Measurements from ENCODE around the gene CARMIL1. TPM values are rescaled to one million over a fixed set of nuclear protein-coding genes. Genes with fewer than 3 reads are reported as not detected.

CARMIL1 gene
- total and polyA plus RNA-seq, 2 of the 8 experiments (the other 6 are each of a cell fraction or from before 2014, with no cell fraction given): 20.3 to 40.4 TPM

- no peak overlapping the region for H3K56ac ChIP-seq (replicated peaks; ENCODE audit: insufficient read length, low read depth, low read length)
- no peaks in the 10 kb centered on the region for H3K23me2 ChIP-seq (ENCODE audit: low read depth, low read length)
- no peak overlapping the region for H2BK120ac ChIP-seq (replicated peaks; ENCODE audit: low read depth, low read length)
- ChIA-PET CTCF (ENCODE audit: partially characterized antibody) (interaction anchor here (0.6 to 1.2 kb wide), 4 partner anchors 10 to 102 kb away, joined by 3 to 8 read pairs (median 3); no protein-coding TSS in a partner anchor), POLR2A (ENCODE audit: partially characterized antibody) (no interaction called here)
- no peak overlapping the region for H2BK20ac ChIP-seq (ENCODE audit: low read length)
- DNase-seq (ENCODE audit: low read depth in 1 of 2, low spot score in 2 of 2) (no peak), FAIRE-seq (no peak)
- no peak overlapping the region for H3K23ac ChIP-seq (ENCODE audit: insufficient read length)
- H3K27ac ChIP-seq (ENCODE audit: low read depth, low read length): no peak overlapping the region
- H3K4me1 ChIP-seq (replicated peaks in 1 of 4; ENCODE audit: control insufficient read depth in 3 of 4, insufficient read depth in 4 of 4, low read length in 3 of 4): no peaks in the 10 kb centered on the region
- H3K4me3 ChIP-seq (ENCODE audit: extremely low read depth in 1 of 4, insufficient read depth in 2 of 4, low read depth in 3 of 4, low read length in 4 of 4): no peak overlapping the region
- H3K9ac ChIP-seq (replicated peaks in 1 of 4; ENCODE audit: extremely low read depth in 1 of 4, low read depth in 3 of 4, low read length in 3 of 4): no peak overlapping the region
- no peak overlapping the region for H4K91ac ChIP-seq (replicated peaks; ENCODE audit: insufficient read length, low read length)
- no peak overlapping the region for H2BK15ac ChIP-seq (ENCODE audit: low read length)
- H2BK12ac ChIP-seq (ENCODE audit: low read depth, low read length): no peak overlapping the region
- H2AFZ ChIP-seq (ENCODE audit: low read length): no peak overlapping the region
- no peaks in the 10 kb centered on the region; a peak in 1 of 8 replicates for H3K36me3 ChIP-seq (ENCODE audit: control insufficient read depth in 2 of 4, insufficient read depth in 4 of 4, low read length in 3 of 4)
- no peak overlapping the region for H3K4ac ChIP-seq (replicated peaks; ENCODE audit: insufficient read length, low read depth, low read length)
- H2BK5ac ChIP-seq (ENCODE audit: low read depth, low read length): no peak overlapping the region
- H3K9me3 ChIP-seq (ENCODE audit: insufficient read depth in 2 of 2, low read depth in 1 of 2, low read length in 1 of 2): no peaks in the 10 kb centered on the region
- no peak overlapping the region for H2AK5ac ChIP-seq (ENCODE audit: low read depth, low read length)
- no peak overlapping the region for H3K4me2 ChIP-seq (ENCODE audit: insufficient read depth in 1 of 2, low read depth in 2 of 2, low read length in 2 of 2)
- no peak overlapping the region for H4K5ac ChIP-seq (ENCODE audit: insufficient read length, low read depth, low read length)
- H4K8ac ChIP-seq (ENCODE audit: extremely low read depth, insufficient read depth, low read length): no peak overlapping the region
- no peaks in the 10 kb centered on the region for H3K27me3 ChIP-seq (replicated peaks in 1 of 4; ENCODE audit: control insufficient read depth in 3 of 4, extremely low read depth in 1 of 4, insufficient read depth in 3 of 4, low read length in 3 of 4)
- H4K20me1 ChIP-seq (replicated peaks in 1 of 2; ENCODE audit: control insufficient read depth in 1 of 2, insufficient read depth in 2 of 2, low read length in 2 of 2): no peaks in the 10 kb centered on the region
- no peak overlapping the region for H3K14ac ChIP-seq (ENCODE audit: insufficient read length)
- no peaks in the 10 kb centered on the region for H3K79me1 ChIP-seq (ENCODE audit: low read depth, low read length)
- no peak overlapping the region for H3K18ac ChIP-seq (ENCODE audit: extremely low read depth, low read length)
- TF ChIP-seq EGR1 (IDR thresholded peaks at IDR 0.05; ENCODE audit: borderline replicate concordance, low read depth, low read length) (no peak), CREB1 (IDR thresholded peaks at IDR 0.05) (no peak), SP2 (IDR thresholded peaks at IDR 0.05; ENCODE audit: low read length) (no peak), KDM1A (IDR thresholded peaks at IDR 0.05; ENCODE audit: borderline replicate concordance, low read length) (no peak), EP300 (IDR thresholded peaks at IDR 0.05; ENCODE audit: borderline replicate concordance in 1 of 2, low read depth in 2 of 2, low read length in 2 of 2) (no peak), HDAC6 (IDR thresholded peaks at IDR 0.05; ENCODE audit: low read depth, low read length) (no peak), CBX8 (IDR thresholded peaks at IDR 0.05; ENCODE audit: borderline replicate concordance, low read depth, low read length) (no peak)
- H3K79me2 ChIP-seq (ENCODE audit: control insufficient read depth in 1 of 2, insufficient read depth in 2 of 2, low read length in 2 of 2): no peaks in the 10 kb centered on the region
Observed at GRCh38 chr6:25544833-25545232, 265.7 kb downstream of the CARMIL1 start.

All from H1 (cell line).